Measurements from ENCODE around the gene CD248.

CD248 gene

GRCh38 chr11:66340596-66341501 is 24.0 kb upstream of the CD248 start:
- DNase-seq: no peak

GRCh38 chr11:66339686-66340483 is 23.0 kb upstream of the CD248 start:
- no peak for DNase-seq

GRCh38 chr11:66339162-66339675 is 22.4 kb upstream of the CD248 start:
- no peak for DNase-seq

GRCh38 chr11:66338276-66339161 is 21.7 kb upstream of the CD248 start:
- DNase-seq: no peak

GRCh38 chr11:66337103-66337899 is 20.5 kb upstream of the CD248 start:
- no peak for DNase-seq

- DNase-seq: peak in 1 of 2 donors; percentile 57
Measured at GRCh38 chr11:66336234-66337102, 19.6 kb upstream of the CD248 start, which contains the start of gene RIN1. TSS of gene RIN1 (minus strand) at chr11:66336434. CDS start at chr11:66336402, 32 bp downstream.

GRCh38 chr11:66335531-66336233 is 18.8 kb upstream of the CD248 start:
- no peak for DNase-seq

- DNase-seq: no peak
Measured at GRCh38 chr11:66334605-66335442, 18.0 kb upstream of the CD248 start.

- DNase-seq: no peak
Measured at GRCh38 chr11:66333896-66334604, 17.2 kb upstream of the CD248 start.

- DNase-seq: no peak
Measured at GRCh38 chr11:66333220-66333877, 16.5 kb upstream of the CD248 start.

- DNase-seq: no peak
Measured at GRCh38 chr11:66332371-66333219, 15.8 kb upstream of the CD248 start.

- no peak for DNase-seq
Measured at GRCh38 chr11:66331542-66332370, 14.9 kb upstream of the CD248 start.

GRCh38 chr11:66330931-66331330 is 14.1 kb upstream of the CD248 start:
- DNase-seq: no peak

GRCh38 chr11:66329165-66329673 is 12.4 kb upstream of the CD248 start:
- DNase-seq: no peak
